H1 (cell line): ENCODE measurements around the gene RIC8A. TPM values are rescaled to one million over a fixed set of nuclear protein-coding genes. Genes with fewer than 3 reads are reported as not detected.

ENCODE experiments used
- BRCA1 ChIP-seq: IDR thresholded peaks from 2 replicates; pipeline ENCODE4 v1.6.1; 2012; ENCODE audit warnings: low read depth, low read length, improper control_type of control experiment
- CBX5 ChIP-seq: fragments of 300-800, 300-1000 bp; sonication (generic); IDR thresholded peaks from 2 replicates; pipeline ENCODE4 v1.7.1; 2016; ENCODE audit warnings: antibody characterized with exemption, low read length, low read depth
- FOSL1 ChIP-seq: IDR thresholded peaks from 2 replicates; pipeline ENCODE4 v1.6.1; 2011; ENCODE audit warnings: mild to moderate bottlenecking, low read depth, low read length, moderate library complexity; ENCODE audit not compliant: insufficient read depth
- GTF2F1 ChIP-seq: IDR thresholded peaks from 2 replicates; pipeline ENCODE4 v1.6.1; 2012; ENCODE audit warnings: low read depth, low read length, improper control_type of control experiment, borderline replicate concordance
- HDAC2 ChIP-seq, 2 experiments: fragments of 300-600 bp in 1 of 2; sonication (generic) in 1 of 2; IDR thresholded peaks; 2 replicates each; pipeline ENCODE4 v1.6.1; 2011 to 2012; ENCODE audit warnings: low read depth in 2 of 2, low read length in 2 of 2, mild to moderate bottlenecking in 2 of 2, moderate library complexity in 2 of 2, borderline replicate concordance in 1 of 2, inconsistent platforms in 1 of 2
- HDAC6 ChIP-seq: IDR thresholded peaks from one replicate; pipeline ENCODE4 v1.7.1; 2012; ENCODE audit warnings: low read depth, mild to moderate bottlenecking, inconsistent platforms, low read length, moderate library complexity
- JUND ChIP-seq: IDR thresholded peaks from 2 replicates; pipeline ENCODE4 v1.6.1; 2011; ENCODE audit warnings: mild to moderate bottlenecking, improper control_type of control experiment, low read length
- KDM1A ChIP-seq: fragments of 200-600, 300-600 bp; sonication (generic); IDR thresholded peaks from 2 replicates; pipeline ENCODE4 v1.7.1; 2016; ENCODE audit warnings: mild to moderate bottlenecking, low read length, borderline replicate concordance
- KDM4A ChIP-seq: IDR thresholded peaks from one replicate; pipeline ENCODE4 v1.7.1; 2012; ENCODE audit warnings: low read depth, mild to moderate bottlenecking, moderate library complexity, low read length, inconsistent platforms; ENCODE audit not compliant: severe bottlenecking
- RAD21 ChIP-seq, 2 experiments: IDR thresholded peaks in 1 of 2; conservative IDR thresholded peaks in 1 of 2; 2 replicates each; pipeline ENCODE4 v1.6.1; 2011; ENCODE audit warnings: low read depth in 2 of 2, low read length in 2 of 2, improper control_type of control experiment in 1 of 2, inconsistent platforms in 1 of 2, mild to moderate bottlenecking in 1 of 2, moderate library complexity in 1 of 2
- RFX5 ChIP-seq: IDR thresholded peaks from 2 replicates; pipeline ENCODE4 v1.6.1; 2011; ENCODE audit warnings: low read depth, low read length, improper control_type of control experiment, borderline replicate concordance
- SAP30 ChIP-seq: fragments of 300-600 bp; sonication (generic); IDR thresholded peaks from 2 replicates; pipeline ENCODE4 v1.7.1; 2012; ENCODE audit warnings: low read length, moderate library complexity, mild to moderate bottlenecking, inconsistent platforms; ENCODE audit not compliant: insufficient read depth, insufficient replicate concordance
- SIX5 ChIP-seq: IDR thresholded peaks from 2 replicates; pipeline ENCODE4 v1.6.1; 2011; ENCODE audit warnings: mild to moderate bottlenecking, low read depth, low read length
- SP1 ChIP-seq: IDR thresholded peaks from 2 replicates; pipeline ENCODE4 v1.6.1; 2011; ENCODE audit warnings: low read depth, low read length
- SRF ChIP-seq: IDR thresholded peaks from 2 replicates; pipeline ENCODE4 v1.6.1; 2011; ENCODE audit warnings: mild to moderate bottlenecking, low read depth, low read length, moderate library complexity
- SUZ12 ChIP-seq: fragments of 200-600 bp; sonication (generic); IDR thresholded peaks from 2 replicates; pipeline ENCODE4 v1.6.1; 2012; ENCODE audit warnings: mild to moderate bottlenecking, inconsistent platforms, low read length, moderate library complexity, mixed read lengths
- TAF7 ChIP-seq: optimal IDR thresholded peaks from 2 replicates; pipeline ENCODE3; 2011; ENCODE audit warnings: low read depth, mild to moderate bottlenecking, inconsistent platforms, low read length, moderate library complexity, borderline replicate concordance
- ZNF274 ChIP-seq: IDR thresholded peaks from 2 replicates; pipeline ENCODE4 v1.7.0; 2012; ENCODE audit warnings: low read length, borderline replicate concordance; ENCODE audit errors: extremely low read depth
- polyA plus RNA-seq, 7 experiments: library from polyadenylated mRNA; depleted of rRNA in 3 of 7; stranded (reverse) in 5 of 7; unstranded in 2 of 7; fragments of >200 nt in 5 of 7; fragments of 200-250 nt in 2 of 7; gene quantifications; 1 replicate in 5 of 7; 2 replicates in 1 of 7; 4 replicates in 1 of 7; pipeline versions ENCODE4 v1.2.1 to v1.2.3, GENCODE V29; 2011 to 2013; ENCODE audit warnings: missing spikeins in 2 of 7, mixed read lengths in 2 of 7
- total RNA-seq: library from RNA; stranded (reverse); fragmentation: NEBNext Ultra II Directional; extraction: Animal tissue kit (Norgen Biotek cat#: 25700); gene quantifications from 2 replicates; pipeline ENCODE4 v1.2.1, GENCODE V29; 2021
- TF ChIP-seq, protein P1 (sequence below), 3 experiments: IDR thresholded peaks; 1 replicate in 2 of 3; 2 replicates in 1 of 3; pipeline versions ENCODE4 v1.5.1 to v1.6.1; 2011; ENCODE audit warnings: low read length in 3 of 3, mild to moderate bottlenecking in 3 of 3, inconsistent platforms in 2 of 3, low read depth in 1 of 3, moderate library complexity in 1 of 3; ENCODE audit not compliant: insufficient read depth in 1 of 3; ENCODE audit errors: control extremely low read depth in 1 of 3
- TF ChIP-seq, protein P2 (sequence below): IDR thresholded peaks from 2 replicates; pipeline ENCODE4 v1.6.1; 2012; ENCODE audit warnings: inconsistent platforms

RIC8A gene
- total and polyA plus RNA-seq, 2 of the 8 experiments (the other 6 are each of a cell fraction or from before 2014, with no cell fraction given): 67.0 to 105 TPM

- TF ChIP-seq, protein P1, sequence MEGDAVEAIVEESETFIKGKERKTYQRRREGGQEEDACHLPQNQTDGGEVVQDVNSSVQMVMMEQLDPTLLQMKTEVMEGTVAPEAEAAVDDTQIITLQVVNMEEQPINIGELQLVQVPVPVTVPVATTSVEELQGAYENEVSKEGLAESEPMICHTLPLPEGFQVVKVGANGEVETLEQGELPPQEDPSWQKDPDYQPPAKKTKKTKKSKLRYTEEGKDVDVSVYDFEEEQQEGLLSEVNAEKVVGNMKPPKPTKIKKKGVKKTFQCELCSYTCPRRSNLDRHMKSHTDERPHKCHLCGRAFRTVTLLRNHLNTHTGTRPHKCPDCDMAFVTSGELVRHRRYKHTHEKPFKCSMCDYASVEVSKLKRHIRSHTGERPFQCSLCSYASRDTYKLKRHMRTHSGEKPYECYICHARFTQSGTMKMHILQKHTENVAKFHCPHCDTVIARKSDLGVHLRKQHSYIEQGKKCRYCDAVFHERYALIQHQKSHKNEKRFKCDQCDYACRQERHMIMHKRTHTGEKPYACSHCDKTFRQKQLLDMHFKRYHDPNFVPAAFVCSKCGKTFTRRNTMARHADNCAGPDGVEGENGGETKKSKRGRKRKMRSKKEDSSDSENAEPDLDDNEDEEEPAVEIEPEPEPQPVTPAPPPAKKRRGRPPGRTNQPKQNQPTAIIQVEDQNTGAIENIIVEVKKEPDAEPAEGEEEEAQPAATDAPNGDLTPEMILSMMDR (IDR thresholded peaks at IDR 0.05; ENCODE audit: control extremely low read depth in 1 of 3, insufficient read depth in 1 of 3, low read depth in 1 of 3, low read length in 3 of 3): peak in 2 of 3 experiments; percentile 0 to 11; a peak in 3 of 4 replicates
- TF ChIP-seq RAD21 (IDR thresholded peaks at IDR 0.05 in 1 of 2, conservative IDR thresholded peaks at IDR 0.05 in 1 of 2; ENCODE audit: low read depth in 2 of 2, low read length in 2 of 2): peak in 1 of 2 experiments; percentile 4; a peak in 1 of 4 replicates
- TF ChIP-seq BRCA1: no peak
- no peak for TF ChIP-seq SP1
- TF ChIP-seq ZNF274: no peak
- no peak for TF ChIP-seq KDM1A
- TF ChIP-seq HDAC6: no peak
- no peak for TF ChIP-seq SIX5
- no peak for TF ChIP-seq TAF7
- no peak for TF ChIP-seq CBX5
- no peak for TF ChIP-seq HDAC2 (IDR thresholded peaks at IDR 0.05; ENCODE audit: borderline replicate concordance in 1 of 2, low read depth in 2 of 2, low read length in 2 of 2)
- TF ChIP-seq GTF2F1: no peak
- peak; percentile 82 for TF ChIP-seq KDM4A
- TF ChIP-seq SAP30: peak; percentile 86
- TF ChIP-seq, protein P2, sequence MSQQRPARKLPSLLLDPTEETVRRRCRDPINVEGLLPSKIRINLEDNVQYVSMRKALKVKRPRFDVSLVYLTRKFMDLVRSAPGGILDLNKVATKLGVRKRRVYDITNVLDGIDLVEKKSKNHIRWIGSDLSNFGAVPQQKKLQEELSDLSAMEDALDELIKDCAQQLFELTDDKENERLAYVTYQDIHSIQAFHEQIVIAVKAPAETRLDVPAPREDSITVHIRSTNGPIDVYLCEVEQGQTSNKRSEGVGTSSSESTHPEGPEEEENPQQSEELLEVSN: no peak
- TF ChIP-seq JUND: no peak
- no peak for TF ChIP-seq SRF
- no peak for TF ChIP-seq FOSL1
- no peak for TF ChIP-seq RFX5
- no peak for TF ChIP-seq SUZ12
Observed at GRCh38 chr11:235997-236773, 28.7 kb downstream of the RIC8A start, which contains the start of gene SIRT3 (continued).
